GM21381 (cell line): ENCODE measurements around the gene OSBPL1A.
A peak's percentile ranks its signal among the peaks of the same experiment; 100 is the strongest.

Experiments used
- ATAC-seq: cut with Tn5 transposase; IDR thresholded peaks from one replicate; pipeline ENCODE4 v1.9.1; 2021; ENCODE audit warnings: mild to moderate bottlenecking, moderate library complexity; ENCODE audit not compliant: unreplicated experiment

OSBPL1A gene

DNA sequence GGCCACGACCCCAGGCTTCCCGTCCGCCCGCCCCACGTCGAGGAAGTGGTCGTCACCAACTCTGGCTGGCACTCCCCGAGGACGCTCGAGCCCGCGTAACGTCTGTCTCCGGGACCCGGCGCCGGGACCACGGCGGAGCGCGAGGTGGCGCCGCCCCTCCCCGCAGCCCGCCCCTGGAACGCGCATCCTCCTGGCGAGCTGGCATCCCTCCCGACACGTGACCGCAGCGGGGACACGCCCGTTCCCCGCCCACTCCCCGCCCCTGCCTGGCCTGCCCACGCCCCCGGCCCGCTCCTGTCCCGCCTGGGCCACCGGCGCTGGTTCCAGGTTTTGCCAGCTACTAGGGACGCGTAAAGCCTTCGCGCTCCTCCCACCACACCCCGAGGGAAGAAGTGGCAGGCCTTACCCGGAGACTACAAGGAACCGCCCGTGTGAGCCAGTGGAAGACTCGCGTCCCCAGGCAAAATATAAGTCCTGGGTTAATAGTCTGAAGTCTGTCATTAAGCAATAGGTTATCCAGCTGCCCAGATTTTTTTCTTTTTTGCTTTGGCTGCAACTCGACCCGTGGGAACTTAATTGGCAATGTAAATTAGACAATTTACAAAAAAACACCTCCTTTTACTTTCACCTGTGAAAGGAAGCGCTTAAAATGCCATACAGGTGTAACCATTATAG, at the start of gene OSBPL1A:
OSBPL1A (minus strand) TSS at position 131 of the 675 bp plus-strand sequence. CDS start 20,291 bp downstream, outside the sequence.
- no peak for ATAC-seq

DNA sequence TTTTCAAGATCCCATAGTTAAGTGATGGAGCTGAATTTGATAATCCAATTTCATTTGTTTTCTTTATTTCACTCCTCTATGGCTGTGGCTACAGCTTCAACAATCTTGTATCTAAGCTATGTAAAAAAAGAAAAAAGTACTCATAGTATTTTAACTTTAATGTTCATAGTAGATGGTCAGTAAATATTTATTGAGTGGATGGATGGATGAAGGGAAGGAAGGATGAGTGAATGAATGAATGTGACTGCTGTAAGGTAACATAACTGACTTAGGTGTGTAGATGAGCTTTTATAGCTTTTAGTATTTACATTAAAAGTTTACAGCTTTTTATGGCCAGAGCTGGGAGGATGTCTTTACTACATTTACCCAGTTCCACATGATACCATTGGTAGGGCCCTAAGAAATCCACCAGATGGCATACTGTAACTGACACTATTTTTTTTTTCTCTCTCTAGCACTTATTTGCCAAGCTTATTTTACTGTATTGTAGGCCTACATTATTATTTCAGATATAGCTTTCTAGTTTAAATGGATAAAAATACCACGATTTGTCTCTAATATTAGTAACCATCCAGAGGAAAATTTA, 49.4 kb upstream of the OSBPL1A start:
- ATAC-seq, result no peak

DNA sequence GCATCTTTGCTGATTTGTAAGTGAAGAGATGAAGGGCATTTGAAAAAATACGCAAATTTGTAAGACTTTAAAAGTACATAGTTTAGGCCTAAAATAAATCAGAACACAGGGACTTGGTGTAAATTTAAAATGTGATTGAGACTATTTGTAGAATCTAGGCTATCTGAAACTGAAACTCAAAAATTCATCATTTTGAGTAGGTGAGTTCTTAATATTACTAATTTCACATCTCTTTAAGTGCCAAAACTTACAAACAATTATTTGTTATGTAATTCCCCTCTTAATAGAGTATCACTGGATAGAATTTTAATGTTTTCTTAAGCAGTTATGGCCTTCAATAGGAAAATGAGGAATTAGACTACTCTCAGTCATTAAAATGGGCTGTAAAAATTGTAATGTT, 48.8 kb upstream of the OSBPL1A start:
- peak; percentile 60 for ATAC-seq

DNA sequence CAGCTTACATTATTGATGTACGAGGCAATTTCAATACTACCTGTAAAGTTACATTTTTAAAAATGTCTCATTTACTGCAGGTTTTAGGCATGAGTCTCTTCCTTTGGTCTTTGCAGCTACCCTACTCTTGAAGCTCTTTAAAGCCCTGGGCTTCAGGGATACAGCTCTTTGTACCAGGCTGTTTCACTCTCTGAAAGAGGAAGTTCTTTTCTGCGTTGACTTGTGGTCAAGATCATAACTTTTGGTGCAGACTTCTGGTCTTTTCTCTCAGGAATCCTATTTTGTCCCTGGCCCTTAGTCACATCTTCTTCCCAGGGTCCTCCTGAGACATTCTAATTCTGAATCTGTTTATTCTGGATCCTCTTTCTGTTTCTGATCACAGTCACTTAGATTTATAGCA, 46.2 kb upstream of the OSBPL1A start:
- peak; percentile 65 for ATAC-seq

DNA sequence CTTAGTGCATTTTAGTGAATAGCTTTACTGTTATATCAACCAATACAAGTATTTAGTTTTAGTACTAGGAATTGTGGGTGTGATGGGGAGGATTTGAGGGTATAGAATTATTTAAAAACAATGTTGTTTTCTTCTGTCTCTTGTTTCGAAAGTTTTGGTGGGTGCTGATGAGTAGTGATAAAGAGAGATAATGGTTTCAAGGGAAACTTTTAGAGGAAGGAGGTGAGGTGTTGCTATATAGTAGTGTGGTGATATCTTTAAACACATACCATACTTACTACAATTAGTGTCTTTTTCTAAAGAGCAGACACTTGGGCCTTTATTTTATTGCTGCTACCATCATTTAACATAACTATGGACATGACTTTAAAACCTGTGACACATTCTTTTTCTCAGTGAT, 39.3 kb upstream of the OSBPL1A start:
- no peak for ATAC-seq

DNA sequence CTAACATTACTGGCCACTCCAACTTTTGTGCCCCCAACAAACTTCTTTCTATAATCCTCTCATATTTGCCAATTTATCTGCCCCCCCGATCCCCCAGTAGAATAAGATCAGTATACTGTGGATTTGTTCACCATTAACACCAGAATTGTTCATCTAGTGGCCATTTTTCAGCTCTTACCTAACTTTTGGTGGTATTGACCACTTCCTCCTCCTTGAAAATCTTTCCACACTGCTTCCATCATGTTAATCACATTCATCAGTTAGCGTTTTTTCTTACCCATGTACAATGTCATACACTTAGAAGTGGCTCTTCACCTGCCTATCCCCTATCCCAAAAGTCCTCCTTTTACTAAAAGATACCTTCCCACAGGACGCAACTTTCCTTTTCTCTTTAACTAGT, 35.0 kb upstream of the OSBPL1A start:
- ATAC-seq, result no peak

DNA sequence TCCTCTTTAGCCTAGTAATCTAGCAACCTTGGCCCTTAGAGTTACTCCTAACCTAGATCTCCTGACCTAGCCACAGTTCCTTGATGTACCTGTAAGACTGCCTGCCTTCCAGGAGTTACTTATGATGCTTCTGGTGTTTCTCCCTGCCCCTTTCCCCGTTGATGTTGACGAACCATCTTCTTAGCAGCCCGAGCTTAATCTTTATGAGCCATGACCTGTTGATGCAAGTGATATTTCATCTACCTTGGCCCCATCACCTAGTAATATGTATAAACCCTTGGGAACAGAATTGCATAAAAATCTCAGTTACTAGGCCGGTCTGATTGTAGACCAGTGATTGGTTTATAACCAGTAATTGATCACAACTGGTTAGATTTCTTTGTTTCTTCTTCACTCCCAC, 31.6 kb upstream of the OSBPL1A start:
- no peak for ATAC-seq

DNA sequence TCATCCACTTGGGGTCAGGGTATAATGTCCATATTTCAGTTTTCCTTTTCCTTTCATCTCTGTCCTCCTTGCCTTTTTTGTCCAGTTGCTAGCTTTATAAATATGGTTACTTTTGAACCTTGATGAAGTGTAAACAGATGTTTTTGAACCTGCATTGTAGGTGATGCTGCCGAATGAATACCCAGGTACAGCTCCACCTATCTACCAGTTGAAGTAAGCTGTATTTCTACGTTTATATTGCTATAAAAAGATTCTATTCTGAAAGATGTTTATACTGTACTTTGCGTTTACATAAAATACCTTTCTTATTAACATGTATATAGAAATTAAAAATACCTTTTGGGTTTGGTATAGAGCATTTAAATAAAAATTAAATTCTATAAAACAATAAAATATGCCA, 31.1 kb upstream of the OSBPL1A start:
- no peak for ATAC-seq

DNA sequence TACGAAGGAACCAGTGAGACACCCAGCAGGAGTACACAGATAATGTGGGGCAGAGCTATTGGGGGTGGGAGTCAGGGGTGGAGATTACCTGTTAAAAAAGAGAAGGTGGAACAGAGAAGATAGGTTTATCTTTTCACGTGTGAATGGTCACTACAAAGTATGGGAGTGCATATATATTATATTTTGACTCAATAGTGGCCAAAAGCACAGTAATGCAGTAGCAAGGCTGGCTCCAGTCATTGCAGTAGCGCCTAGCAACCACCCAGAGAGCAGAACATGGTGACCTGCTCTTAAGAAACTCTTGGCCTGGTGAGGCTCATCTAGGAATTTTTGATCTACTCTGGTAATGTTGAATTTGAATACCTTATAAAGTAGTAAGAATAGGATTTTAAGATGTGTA, 29.9 kb upstream of the OSBPL1A start:
- ATAC-seq, result no peak

DNA sequence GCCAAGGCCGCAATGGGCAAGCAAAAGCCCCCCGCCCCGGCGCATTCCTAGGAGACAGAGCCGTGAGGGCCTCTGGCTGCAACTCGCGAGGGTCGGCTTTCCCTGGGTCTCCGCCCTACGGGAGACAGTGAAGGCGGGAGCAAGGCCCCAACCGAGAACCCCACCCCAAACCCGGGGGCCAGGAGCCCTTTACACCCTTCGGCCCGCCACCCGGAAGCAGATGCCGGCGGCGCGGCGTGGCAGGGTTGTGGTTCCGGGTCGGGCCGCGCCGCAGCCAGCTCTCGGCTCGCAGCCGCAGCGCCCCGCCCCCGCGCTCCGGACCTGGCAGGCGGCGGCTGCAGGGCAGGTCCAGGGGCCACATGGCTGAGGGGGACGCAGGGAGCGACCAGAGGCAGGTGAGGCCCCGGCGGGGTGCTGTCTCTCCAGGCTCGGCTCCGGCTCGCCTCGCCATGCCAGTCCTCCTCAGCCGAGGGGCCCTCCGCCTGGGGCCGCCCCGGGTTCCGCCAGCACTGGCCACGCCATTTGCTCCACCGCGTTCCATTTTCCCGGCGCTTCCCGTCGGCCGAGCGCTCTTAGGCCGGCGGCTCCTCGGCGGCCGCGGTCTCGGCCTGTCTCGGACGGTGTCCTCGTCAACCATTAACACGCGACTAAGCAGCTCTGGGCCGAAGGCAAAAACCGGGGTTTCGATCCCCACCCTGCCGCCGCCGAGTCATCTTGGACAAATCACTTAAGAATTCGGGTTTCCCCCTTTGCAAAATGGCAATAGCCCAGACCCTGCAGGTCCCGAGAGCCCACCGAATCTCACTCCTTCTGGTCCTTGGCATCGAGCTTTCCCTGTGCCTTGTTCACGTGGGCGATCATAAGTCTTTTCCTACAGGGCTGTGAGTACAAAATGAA, 29.0 kb upstream of the OSBPL1A start, which contains the start of gene IMPACT:
IMPACT (plus strand) TSS at position 273 of the 897 bp plus-strand sequence; CDS start at position 360, 87 bp downstream.
- peak; percentile 89 for ATAC-seq

DNA sequence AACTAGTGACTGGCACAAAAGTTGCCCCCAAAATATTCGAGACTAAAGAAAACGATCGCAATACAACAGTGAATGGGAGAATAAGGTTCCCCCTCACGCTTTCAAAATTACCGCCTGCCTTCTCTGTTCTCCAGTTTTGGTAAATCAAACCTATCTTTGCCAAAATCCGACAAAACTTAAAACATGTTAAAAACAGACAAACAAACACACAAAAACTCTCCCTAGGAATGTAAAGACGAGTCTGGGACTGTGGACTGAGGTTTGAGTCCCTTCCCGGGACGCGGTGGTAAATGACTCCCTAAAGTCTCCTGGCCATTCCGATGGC, 28.4 kb upstream of the OSBPL1A start:
- ATAC-seq, result no peak

DNA sequence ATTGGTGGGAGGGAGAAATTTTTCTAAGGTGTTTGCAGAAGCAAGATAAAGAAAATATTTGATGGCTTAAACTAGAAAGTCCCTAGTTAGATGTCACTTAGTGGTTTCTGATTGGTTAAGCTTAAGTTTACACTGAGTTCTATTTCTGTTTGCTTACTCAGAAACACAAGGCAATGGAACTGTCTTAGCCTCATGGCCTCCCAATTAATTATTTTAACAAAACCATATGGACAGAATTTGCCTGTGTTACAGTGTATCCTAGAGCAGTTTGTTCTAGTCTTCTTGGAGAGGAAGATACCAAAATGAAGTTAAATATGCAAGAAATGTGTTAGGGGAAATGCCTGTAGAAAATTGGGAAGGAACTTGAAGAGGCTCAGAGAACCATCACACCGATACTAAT, 24.2 kb upstream of the OSBPL1A start:
- no peak for ATAC-seq

DNA sequence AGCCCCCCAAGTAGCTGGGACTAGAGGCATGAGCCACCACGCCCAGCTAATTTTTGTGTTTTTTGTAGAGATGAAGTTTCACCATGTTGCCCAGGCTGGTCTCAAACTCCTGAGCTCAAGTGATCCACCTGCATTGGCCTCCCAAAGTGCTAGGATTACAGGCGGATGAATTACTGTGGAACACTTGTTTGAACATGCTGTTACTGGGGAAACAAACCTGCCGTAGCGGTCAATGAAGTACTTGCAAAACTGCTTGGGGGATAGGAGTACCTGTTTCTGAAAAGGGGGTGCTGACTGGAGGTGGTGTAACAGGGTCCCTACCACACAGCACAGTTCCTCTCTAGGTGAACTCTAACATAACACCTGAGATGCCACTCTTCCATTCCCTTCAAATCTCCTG, 22.9 kb upstream of the OSBPL1A start:
- ATAC-seq, result no peak

DNA sequence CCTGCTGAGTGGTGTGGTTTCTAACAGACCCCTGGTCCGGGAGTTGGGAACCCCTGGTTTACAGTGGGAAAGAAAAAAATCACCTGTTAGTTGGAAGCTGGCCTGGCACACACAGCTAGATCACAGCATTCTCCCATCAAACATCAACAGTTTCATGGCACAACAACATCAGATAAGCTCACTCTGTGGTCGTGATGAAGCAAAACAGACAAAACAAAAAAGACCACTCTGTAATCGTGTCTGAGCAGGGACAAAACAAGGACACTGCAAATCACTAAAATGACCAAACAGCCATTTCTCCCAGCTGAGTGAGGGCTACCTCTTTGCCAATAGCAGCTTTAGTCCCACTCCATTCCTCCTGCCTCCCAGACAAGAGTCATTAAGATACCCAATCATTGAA, 19.9 kb upstream of the OSBPL1A start:
- no peak for ATAC-seq

DNA sequence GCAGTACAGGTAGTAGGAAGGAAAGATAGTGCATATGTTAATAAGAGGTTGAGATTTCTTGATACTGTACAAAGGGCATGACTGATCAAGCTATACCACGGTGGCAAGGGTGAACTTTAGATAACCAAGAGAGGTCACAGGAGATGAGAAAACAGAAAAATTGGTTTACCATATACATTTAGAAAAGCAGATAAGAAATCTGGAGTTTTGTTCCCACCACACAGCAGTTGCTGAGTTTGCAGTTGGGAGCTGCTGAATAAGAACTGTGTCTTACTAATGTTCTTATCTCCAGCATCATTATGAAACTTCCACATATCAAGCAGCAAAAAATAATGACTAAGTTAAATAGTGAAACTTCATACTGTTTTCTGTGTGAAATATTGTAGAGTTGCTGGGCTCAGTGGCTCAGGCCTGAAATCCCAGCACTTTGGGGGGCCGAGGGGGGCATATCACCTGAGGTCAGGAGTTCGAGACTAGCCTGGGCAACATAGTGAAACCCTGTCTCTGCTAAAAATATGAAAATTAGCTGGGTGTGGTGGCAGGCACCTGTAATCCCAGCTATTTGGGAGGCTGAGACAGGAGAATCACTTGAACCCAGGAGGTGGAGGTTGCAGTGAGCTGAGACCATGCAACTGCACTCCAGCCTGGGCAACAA, 16.9 kb upstream of the OSBPL1A start:
- no peak for ATAC-seq

DNA sequence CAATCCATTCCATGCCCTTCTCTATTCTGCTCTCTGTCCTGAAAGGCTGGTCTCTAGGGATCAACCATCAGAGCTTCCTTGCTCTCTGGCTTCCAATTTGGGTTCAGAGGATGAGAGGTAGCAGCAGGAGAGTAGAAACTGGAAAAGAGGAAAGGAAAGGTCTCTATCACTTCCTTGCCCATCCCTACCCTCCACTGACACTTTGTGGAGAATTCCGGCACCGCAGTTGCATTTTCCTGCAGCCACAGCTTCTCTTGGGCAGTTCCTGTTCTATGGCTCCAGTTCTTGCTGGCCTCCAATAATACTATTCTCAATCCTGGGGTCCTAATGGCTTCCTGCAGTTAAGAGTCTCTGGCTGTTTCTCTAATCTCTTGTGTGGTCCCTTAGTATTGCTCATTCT, 15.5 kb upstream of the OSBPL1A start:
- ATAC-seq, result no peak

DNA sequence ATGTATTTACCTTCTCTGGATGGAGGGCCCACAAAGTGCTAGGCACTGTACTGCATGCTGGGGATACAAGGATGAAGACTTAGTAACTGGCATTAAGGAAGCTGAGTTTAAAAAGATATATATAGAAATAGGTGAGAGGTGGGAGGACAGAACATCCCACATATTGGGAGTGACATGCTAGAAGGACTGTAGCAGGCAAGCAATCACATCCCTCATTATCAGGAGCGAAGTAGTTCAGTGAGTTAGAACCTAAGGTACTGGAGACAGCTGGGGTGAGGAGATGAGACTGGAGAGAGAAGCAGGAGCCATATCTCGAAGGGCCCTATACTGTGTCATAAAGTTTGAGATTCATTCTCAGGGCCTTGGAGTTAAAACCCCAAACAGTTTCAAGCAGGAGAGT, 10.9 kb upstream of the OSBPL1A start:
- ATAC-seq, result no peak

DNA sequence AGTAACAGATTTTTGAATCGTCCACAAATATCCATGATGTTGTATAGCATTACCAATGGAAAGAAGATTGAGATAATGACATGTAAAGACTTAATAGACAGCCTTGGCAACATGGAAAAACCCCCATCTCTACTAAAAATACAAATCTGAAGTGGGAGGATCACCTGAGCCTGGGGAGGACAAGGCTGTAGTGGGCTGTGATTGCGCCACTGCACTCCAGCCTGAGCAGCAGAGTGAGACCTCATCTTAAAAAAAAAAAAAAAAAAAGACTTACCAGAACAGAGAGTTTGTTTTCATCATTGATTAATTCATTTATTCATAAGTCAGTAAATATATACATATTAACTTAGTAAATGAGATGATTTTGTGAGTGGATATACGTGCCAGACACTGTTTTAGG, 7.0 kb upstream of the OSBPL1A start:
- no peak for ATAC-seq

DNA sequence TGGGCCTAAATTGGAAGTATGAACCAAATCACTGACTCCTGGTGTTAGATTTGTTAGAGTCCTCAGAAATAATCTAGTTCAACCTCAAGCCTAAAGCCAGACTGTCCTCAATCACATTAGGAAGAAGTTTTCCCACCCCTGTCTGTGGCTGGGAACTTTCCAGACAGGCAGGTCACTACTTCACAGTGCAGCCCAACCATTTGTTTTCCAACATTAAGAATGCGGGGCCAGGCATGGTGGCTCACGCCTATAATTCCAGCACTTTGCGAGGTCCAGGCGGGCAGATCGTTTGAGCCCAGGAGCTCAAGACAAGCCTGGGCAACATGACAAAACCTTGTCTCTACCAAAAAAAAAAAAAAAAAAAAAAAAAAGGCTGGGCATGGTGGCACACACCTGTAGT, 5.5 kb upstream of the OSBPL1A start:
- ATAC-seq, result no peak

DNA sequence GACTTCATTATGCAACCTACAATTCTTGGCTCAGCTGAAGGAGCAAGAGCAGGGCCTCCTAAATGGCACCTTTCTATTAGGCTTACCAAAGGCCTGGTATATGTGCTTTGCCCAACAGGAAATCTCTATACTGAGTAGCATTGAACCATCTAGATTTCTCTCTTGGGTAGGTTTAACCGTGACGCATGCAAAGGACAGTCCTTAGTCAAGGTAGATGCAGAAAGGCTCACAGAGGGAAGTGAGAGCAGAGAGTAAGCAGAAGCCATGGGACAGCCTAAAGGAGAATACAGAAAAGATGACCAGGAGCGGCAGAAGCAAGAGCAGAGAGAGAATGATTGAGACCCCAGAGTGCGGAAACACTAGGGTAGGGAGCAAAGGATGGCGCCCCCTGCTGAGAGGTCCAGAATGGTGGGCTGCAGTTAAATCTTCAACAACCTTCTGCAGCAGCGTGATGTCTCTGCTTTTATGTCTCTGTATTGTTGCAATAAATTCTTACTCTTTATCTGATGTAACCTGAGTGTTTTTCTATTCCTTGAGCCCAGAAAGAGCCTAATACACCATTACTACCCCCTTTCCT, 4.7 kb upstream of the OSBPL1A start:
- ATAC-seq, result no peak

DNA sequence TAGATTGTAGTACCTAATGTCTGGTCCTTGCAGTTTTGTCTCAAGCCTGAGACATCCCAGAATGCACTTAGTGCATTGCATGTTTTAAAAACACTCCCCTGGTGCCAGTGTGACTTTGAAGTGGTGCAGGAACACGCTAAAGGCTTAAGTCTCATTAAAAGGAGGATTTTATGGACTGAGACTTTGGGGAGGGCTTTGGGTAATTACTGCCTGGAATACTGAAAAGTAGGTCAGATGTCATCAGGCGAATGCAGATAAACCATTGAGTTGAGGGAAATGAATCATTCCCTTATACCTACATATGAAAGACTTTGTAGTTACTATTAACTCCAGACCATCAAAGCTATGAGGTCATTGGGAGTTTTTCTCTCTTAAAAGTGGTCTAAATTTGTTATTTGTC, 3.0 kb upstream of the OSBPL1A start:
- no peak for ATAC-seq
